PC-3 (cell line): ENCODE data around the gene PPP1R16B.

Experiments used
- CTCF ChIP-seq: fragments of 300-600 bp; sonication (generic); conservative IDR thresholded peaks from 2 replicates; pipeline ENCODE4 v1.5.1; 2017; ENCODE audit warnings: antibody characterized with exemption, low read depth, mild to moderate bottlenecking, low read length
- EZH2 ChIP-seq: fragments of 300-600 bp; sonication (generic); IDR thresholded peaks from one replicate; pipeline ENCODE4 v1.6.1; 2017; ENCODE audit warnings: antibody characterized with exemption, mild to moderate bottlenecking, low read length; ENCODE audit not compliant: unreplicated experiment
- EZH2phosphoT487 ChIP-seq: fragments of 300-600 bp; sonication (generic); IDR thresholded peaks from 2 replicates; pipeline ENCODE4 v1.6.1; 2018; ENCODE audit warnings: mild to moderate bottlenecking, antibody characterized with exemption, low read length, borderline replicate concordance

- no peak for TF ChIP-seq CTCF
- TF ChIP-seq EZH2: no peak
- TF ChIP-seq EZH2phosphoT487: no peak
These were observed 66.5 kb downstream of the PPP1R16B start for GRCh38 chr20:38872036-38872435.
